Mammary epithelial cell (primary cell): ENCODE data around the gene POMC.

Experiments used
- EZH2 ChIP-seq: IDR thresholded peaks from 2 replicates; pipeline ENCODE4 v1.6.1; 2012; ENCODE audit warnings: low read length, inconsistent platforms, borderline replicate concordance
- TF ChIP-seq, protein P1 (sequence below), 2 donors: IDR thresholded peaks in 1 of 2; conservative IDR thresholded peaks in 1 of 2; 2 replicates each; pipeline ENCODE4 v1.5.1; 2011 to 2012; ENCODE audit warnings: inconsistent platforms in 2 of 2, low read length in 2 of 2, mild to moderate bottlenecking in 2 of 2, control low read depth in 1 of 2, low read depth in 1 of 2; ENCODE audit not compliant: insufficient read depth in 1 of 2; ENCODE audit errors: extremely low read depth in 1 of 2

GRCh38 chr2:25131567-25132298, 36.6 kb downstream of the POMC start:
- TF ChIP-seq, protein P1, sequence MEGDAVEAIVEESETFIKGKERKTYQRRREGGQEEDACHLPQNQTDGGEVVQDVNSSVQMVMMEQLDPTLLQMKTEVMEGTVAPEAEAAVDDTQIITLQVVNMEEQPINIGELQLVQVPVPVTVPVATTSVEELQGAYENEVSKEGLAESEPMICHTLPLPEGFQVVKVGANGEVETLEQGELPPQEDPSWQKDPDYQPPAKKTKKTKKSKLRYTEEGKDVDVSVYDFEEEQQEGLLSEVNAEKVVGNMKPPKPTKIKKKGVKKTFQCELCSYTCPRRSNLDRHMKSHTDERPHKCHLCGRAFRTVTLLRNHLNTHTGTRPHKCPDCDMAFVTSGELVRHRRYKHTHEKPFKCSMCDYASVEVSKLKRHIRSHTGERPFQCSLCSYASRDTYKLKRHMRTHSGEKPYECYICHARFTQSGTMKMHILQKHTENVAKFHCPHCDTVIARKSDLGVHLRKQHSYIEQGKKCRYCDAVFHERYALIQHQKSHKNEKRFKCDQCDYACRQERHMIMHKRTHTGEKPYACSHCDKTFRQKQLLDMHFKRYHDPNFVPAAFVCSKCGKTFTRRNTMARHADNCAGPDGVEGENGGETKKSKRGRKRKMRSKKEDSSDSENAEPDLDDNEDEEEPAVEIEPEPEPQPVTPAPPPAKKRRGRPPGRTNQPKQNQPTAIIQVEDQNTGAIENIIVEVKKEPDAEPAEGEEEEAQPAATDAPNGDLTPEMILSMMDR (conservative IDR thresholded peaks at IDR 0.05 in 1 of 2, IDR thresholded peaks at IDR 0.05 in 1 of 2; ENCODE audit: extremely low read depth in 1 of 2, insufficient read depth in 1 of 2, low read depth in 1 of 2, low read length in 2 of 2), result no peak
- TF ChIP-seq EZH2, result no peak
